Kidney (tissue), 14 donors: ENCODE data around the gene COL11A2. TPM values are rescaled to one million over a fixed set of nuclear protein-coding genes. Genes with fewer than 3 reads are reported as not detected.
A peak's percentile ranks its signal among the peaks of the same experiment; 100 is the strongest.

Experiments used
- DNase-seq, 5 donors: peaks; one replicate each; pipeline ENCODE4 v3.0.0-alpha.2; 2013 to 2020
- FAIRE-seq: peaks from 2 replicates; lab custom pipeline; 2012; peaks lifted over from hg19 to GRCh38; lab: Jason Lieb, UNC
- H3K27ac ChIP-seq, 2 donors: one replicate each; pipeline ENCODE4 v1.7.0; 2013; ENCODE audit warnings: low read depth in 2 of 2, low read length in 2 of 2, inconsistent platforms in 1 of 2
- H3K27me3 ChIP-seq: one replicate; pipeline ENCODE4 v1.7.1; 2013; ENCODE audit warnings: low read length, inconsistent platforms; ENCODE audit not compliant: control insufficient read depth, insufficient read depth
- H3K36me3 ChIP-seq, 3 donors: one replicate each; pipeline versions ENCODE4 v1.7.0 to v1.7.1; 2013; ENCODE audit warnings: low read length in 3 of 3, control low read depth in 1 of 3, inconsistent platforms in 1 of 3; ENCODE audit not compliant: insufficient read depth in 3 of 3, control insufficient read depth in 2 of 3
- H3K4me1 ChIP-seq, 3 donors: one replicate each; pipeline versions ENCODE4 v1.7.0 to v1.7.1; 2013; ENCODE audit warnings: low read length in 3 of 3, inconsistent platforms in 1 of 3, low read depth in 1 of 3; ENCODE audit not compliant: control insufficient read depth in 2 of 3, insufficient read depth in 2 of 3
- H3K4me3 ChIP-seq, 3 donors: one replicate each; pipeline versions ENCODE4 v1.7.0 to v1.8.1; 2013; ENCODE audit warnings: low read length in 3 of 3, control low read depth in 1 of 3, inconsistent platforms in 1 of 3
- H3K9ac ChIP-seq, 3 donors: one replicate each; pipeline versions ENCODE4 v1.7.0 to v1.7.1; 2013; ENCODE audit warnings: low read length in 3 of 3, control low read depth in 1 of 3, inconsistent platforms in 1 of 3
- H3K9me3 ChIP-seq, 3 donors: one replicate each; pipeline versions ENCODE4 v1.7.0 to v1.7.1; 2013; ENCODE audit warnings: low read length in 3 of 3, control low read depth in 1 of 3, inconsistent platforms in 1 of 3; ENCODE audit not compliant: control insufficient read depth in 2 of 3, insufficient read depth in 1 of 3
- intact Hi-C: fragments of 100-400 bp; cut with DNase I; formaldehyde crosslinking; loops from one replicate; pipeline ENCODE4 v1.11.1; 2022
- polyA plus RNA-seq: library from polyadenylated mRNA; stranded (reverse); fragments of 350-450 nt; fragmentation: Illumina TruSeq; extraction: RNeasy Lipid Tissue Mini Kit (QIAGEN cat#74804); gene quantifications from one replicate; pipeline ENCODE4 v1.2.3, GENCODE V29; 2014; ENCODE audit warnings: low read depth, low replicate concordance; ENCODE audit not compliant: insufficient read depth
- total RNA-seq: library from RNA; stranded (reverse); fragmentation: NEBNext Ultra II Directional; extraction: Animal tissue kit (Norgen Biotek cat#: 25700); gene quantifications from one replicate; pipeline ENCODE4 v1.2.1, GENCODE V29; 2021
- TF ChIP-seq, protein P1 (sequence below): IDR thresholded peaks from 3 replicates; pipeline ENCODE4 v1.5.1; 2012; ENCODE audit warnings: mild to moderate bottlenecking, moderate library complexity, borderline replicate concordance; ENCODE audit not compliant: insufficient read depth; ENCODE audit errors: extremely low read depth
- donor health status: control.
- donor health status: control.
- donor health status: control.
- donor health status: control.
- donor health status: control.
- donor health status: DM: yes; HTN: yes; CAD: no.
- donor health status: Normal renal cell carcinoma (clear cell type).

Gene COL11A2
- total and polyA plus RNA-seq, 2 donors from 2014 or later = 0.85 to 2.3 TPM

DNA sequence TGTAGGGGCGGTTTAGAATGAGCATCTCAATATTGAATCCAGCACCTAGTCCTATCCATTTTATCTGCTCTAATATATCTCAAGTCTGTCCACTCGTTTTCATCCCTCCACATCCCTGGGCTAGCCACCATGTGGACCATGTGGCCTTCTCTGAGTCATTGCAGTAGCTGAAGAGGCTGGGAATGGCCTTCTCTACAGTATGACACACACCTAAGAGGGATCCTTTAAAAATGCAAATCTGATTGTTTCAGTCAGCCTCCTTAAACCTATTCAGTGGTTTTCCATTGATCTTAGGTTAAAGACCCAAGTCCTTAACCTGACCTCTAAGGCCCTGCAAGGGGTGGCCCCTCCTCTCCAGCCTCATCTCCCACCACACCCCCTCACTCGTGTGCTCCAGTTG, 25.4 kb upstream of the COL11A2 start:
- Histone ChIP-seq H3K27me3 (no peaks in the 10 kb centered on the region), H3K9me3 (no peaks in the 10 kb centered on the region), H3K4me3 (no peak overlapping the region), H3K9ac (no peak overlapping the region), H3K4me1 (peaks cover 0 to 12% (median 4%) of the 10 kb centered on the region in 3 donors), H3K27ac (no peak overlapping the region), H3K36me3 (no peaks in the 10 kb centered on the region)
- no peak for FAIRE-seq
- intact Hi-C loops = no loop called here
- peak in 1 of 5 donors; percentile 11 for DNase-seq
- TF ChIP-seq, protein P1, sequence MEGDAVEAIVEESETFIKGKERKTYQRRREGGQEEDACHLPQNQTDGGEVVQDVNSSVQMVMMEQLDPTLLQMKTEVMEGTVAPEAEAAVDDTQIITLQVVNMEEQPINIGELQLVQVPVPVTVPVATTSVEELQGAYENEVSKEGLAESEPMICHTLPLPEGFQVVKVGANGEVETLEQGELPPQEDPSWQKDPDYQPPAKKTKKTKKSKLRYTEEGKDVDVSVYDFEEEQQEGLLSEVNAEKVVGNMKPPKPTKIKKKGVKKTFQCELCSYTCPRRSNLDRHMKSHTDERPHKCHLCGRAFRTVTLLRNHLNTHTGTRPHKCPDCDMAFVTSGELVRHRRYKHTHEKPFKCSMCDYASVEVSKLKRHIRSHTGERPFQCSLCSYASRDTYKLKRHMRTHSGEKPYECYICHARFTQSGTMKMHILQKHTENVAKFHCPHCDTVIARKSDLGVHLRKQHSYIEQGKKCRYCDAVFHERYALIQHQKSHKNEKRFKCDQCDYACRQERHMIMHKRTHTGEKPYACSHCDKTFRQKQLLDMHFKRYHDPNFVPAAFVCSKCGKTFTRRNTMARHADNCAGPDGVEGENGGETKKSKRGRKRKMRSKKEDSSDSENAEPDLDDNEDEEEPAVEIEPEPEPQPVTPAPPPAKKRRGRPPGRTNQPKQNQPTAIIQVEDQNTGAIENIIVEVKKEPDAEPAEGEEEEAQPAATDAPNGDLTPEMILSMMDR = no peak

DNA sequence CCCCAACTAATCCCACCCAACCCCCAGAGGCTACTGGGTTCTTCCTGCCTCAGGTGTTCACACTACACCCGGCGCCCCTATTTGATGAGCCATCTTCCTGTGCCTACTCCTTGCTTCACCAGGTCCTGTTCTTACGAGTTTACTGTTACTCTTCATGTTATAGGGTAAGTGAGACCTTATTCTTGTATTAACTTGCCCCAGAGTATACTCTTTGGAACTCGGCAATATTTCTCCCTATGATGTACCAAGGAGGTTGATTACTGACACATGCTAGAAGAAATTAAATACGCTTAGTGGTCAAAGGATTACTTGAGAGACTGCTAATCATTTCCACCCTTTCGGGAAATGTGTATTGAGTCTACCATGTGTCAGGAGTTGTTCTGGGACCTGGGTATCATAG, 25.0 kb upstream of the COL11A2 start:
- peak in 1 of 5 donors; percentile 14 for DNase-seq
- Histone ChIP-seq H3K4me1 (peaks cover 0 to 12% (median 4%) of the 10 kb centered on the region in 3 donors), H3K36me3 (no peaks in the 10 kb centered on the region), H3K9ac (no peak overlapping the region), H3K9me3 (no peaks in the 10 kb centered on the region), H3K27ac (no peak overlapping the region), H3K4me3 (no peak overlapping the region), H3K27me3 (no peaks in the 10 kb centered on the region)
- TF ChIP-seq, protein P1 = no peak
- FAIRE-seq = no peak
- intact Hi-C loops = no loop called here

DNA sequence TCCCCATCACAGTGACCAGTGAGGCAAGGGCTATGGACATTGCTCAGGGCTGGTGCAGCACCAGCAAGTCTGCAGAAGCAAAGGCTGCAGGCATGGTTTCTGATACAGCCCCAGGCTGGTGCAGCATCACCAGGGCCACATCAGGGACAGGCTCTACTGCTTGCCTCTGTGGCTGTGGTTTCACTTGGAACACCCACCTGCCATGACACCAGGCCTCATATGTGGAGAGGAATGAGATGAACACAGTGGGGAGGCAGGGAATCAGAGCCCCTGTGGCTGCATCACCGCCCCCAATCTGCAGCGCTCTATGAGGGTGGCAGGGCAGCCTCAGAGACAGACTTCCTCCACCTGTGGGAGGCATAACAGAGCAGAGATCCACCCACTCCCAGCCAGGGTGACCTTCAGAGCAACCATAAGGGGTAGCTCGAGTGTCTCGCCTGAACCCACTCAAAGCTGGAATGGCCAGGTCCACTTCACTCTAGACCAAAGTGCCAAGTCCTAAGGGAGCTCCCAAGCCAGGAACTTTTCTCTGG, 23.9 kb upstream of the COL11A2 start:
- H3K9ac ChIP-seq = no peak overlapping the region
- H3K4me3 ChIP-seq = no peak overlapping the region
- FAIRE-seq = no peak
- no peaks in the 10 kb centered on the region for H3K9me3 ChIP-seq
- DNase-seq = no peak
- TF ChIP-seq, protein P1 = no peak
- peaks cover 0 to 5% (median 0%) of the 10 kb centered on the region in 3 donors for H3K36me3 ChIP-seq
- H3K27me3 ChIP-seq = no peaks in the 10 kb centered on the region
- peaks cover 0 to 12% (median 4%) of the 10 kb centered on the region in 3 donors for H3K4me1 ChIP-seq
- intact Hi-C loops = no loop called here
- no peak overlapping the region for H3K27ac ChIP-seq
